SK-N-SH (cell line): ENCODE measurements around the gene VGLL3.

Source experiments
- CTCF ChIP-seq: fragments of 200-600 bp; sonication (generic); IDR thresholded peaks from 2 replicates; pipeline ENCODE4 v1.6.1; 2017; ENCODE audit warnings: antibody characterized with exemption, mild to moderate bottlenecking, moderate library complexity
- EP300 ChIP-seq, 2 experiments: IDR thresholded peaks; 2 replicates each; pipeline versions ENCODE4 v1.4.0 to v1.6.1; 2012; ENCODE audit warnings: borderline replicate concordance in 1 of 2, low read depth in 1 of 2, low read length in 1 of 2
- EZH2phosphoT487 ChIP-seq: fragments of 200-600 bp; sonication (generic); IDR thresholded peaks from 2 replicates; pipeline ENCODE4 v1.6.1; 2017; ENCODE audit warnings: low read depth, mixed run types, mild to moderate bottlenecking, antibody characterized with exemption, moderate library complexity, borderline replicate concordance
- MAX ChIP-seq: IDR thresholded peaks from 2 replicates; pipeline ENCODE4 v1.4.0; 2012; ENCODE audit warnings: low read depth
- MXI1 ChIP-seq: IDR thresholded peaks from 2 replicates; pipeline ENCODE4 v1.6.1; 2012; ENCODE audit warnings: mild to moderate bottlenecking, low read depth, low read length, improper control_type of control experiment
- POLR2AphosphoS5 ChIP-seq: IDR thresholded peaks from 2 replicates; pipeline ENCODE4 v1.6.1; 2012; ENCODE audit warnings: low read depth, low read length
- RAD21 ChIP-seq: IDR thresholded peaks from 2 replicates; pipeline ENCODE4 v1.6.1; 2012; ENCODE audit warnings: mild to moderate bottlenecking, low read length
- RFX5 ChIP-seq: IDR thresholded peaks from 2 replicates; pipeline ENCODE4 v1.6.1; 2012; ENCODE audit warnings: mild to moderate bottlenecking, improper control_type of control experiment, low read length
- USF2 ChIP-seq: fragments of 150-350 bp; IDR thresholded peaks from 2 replicates; pipeline ENCODE4 v1.6.1; 2017; ENCODE audit warnings: antibody characterized with exemption, low read length, low read depth, borderline replicate concordance

GRCh38 chr3:86969500-86970189, 21.3 kb downstream of the VGLL3 start:
- TF ChIP-seq RAD21 (peak; percentile 57), CTCF (peak; percentile 77), MXI1 (no peak), EZH2phosphoT487 (no peak), MAX (no peak), USF2 (no peak), POLR2AphosphoS5 (no peak), EP300 (IDR thresholded peaks at IDR 0.05; ENCODE audit: borderline replicate concordance in 1 of 2, low read depth in 1 of 2, low read length in 1 of 2) (no peak), RFX5 (no peak)
